Activated B cell treated with CpG ODN at 0.5 μM for 24 hours (primary cell): ENCODE data around the gene TAF1C. TPM values are rescaled to one million over a fixed set of nuclear protein-coding genes. Genes with fewer than 3 reads are reported as not detected.

Source experiments
- ATAC-seq: fragments of 200-7000 bp; cut with Tn5 transposase; one replicate; pipeline ENCODE4 v1.10.0; 2021; ENCODE audit warnings: low read depth, mild to moderate bottlenecking, moderate library complexity
- CTCF ChIA-PET: fragments of 350-600 bp; sonication (Branson Sonifier 250); formaldehyde crosslinking; loops from one replicate; lab custom pipeline; 2021; ENCODE audit warnings: antibody characterized with exemption; lab: Charles Lee
- POLR2A ChIA-PET: fragments of 350-600 bp; sonication (Branson Sonifier 250); formaldehyde crosslinking; loops from one replicate; lab custom pipeline; 2021; ENCODE audit warnings: antibody characterized with exemption; lab: Charles Lee
- DNase-seq: peaks from one replicate; pipeline ENCODE4 v3.0.0; 2022
- H3K27ac Mint-ChIP-seq: one replicate; pipeline ENCODE4 v1.8.0; 2020; ENCODE audit warnings: mixed read lengths
- H3K27me3 Mint-ChIP-seq: one replicate; pipeline ENCODE4 v1.8.0; 2021; ENCODE audit warnings: mixed read lengths
- H3K36me3 Mint-ChIP-seq: one replicate; pipeline ENCODE4 v1.8.0; 2021; ENCODE audit warnings: low read depth, mixed read lengths
- H3K4me1 Mint-ChIP-seq: one replicate; pipeline ENCODE4 v1.8.0; 2021; ENCODE audit warnings: mixed read lengths
- H3K4me3 Mint-ChIP-seq: one replicate; pipeline ENCODE4 v1.8.0; 2020; ENCODE audit warnings: mild to moderate bottlenecking, mixed read lengths
- H3K9me3 Mint-ChIP-seq: one replicate; pipeline ENCODE4 v1.8.0; 2020; ENCODE audit warnings: mixed read lengths
- CTCF ChIP-seq: fragments of 200-600 bp; IDR thresholded peaks from one replicate; pipeline ENCODE4 v1.8.0; 2022; ENCODE audit warnings: antibody characterized with exemption, mild to moderate bottlenecking
- intact Hi-C: fragments of 100-400 bp; cut with micrococcal nuclease; formaldehyde crosslinking; loops from one replicate; pipeline ENCODE4 v1.15.1; 2024
- total RNA-seq: library from RNA; stranded (reverse); gene quantifications from 2 replicates; pipeline ENCODE4 v1.2.3, GENCODE V29; 2022

TAF1C gene
- total RNA-seq, 1 donor from 2014 or later, result 85.1 TPM

GRCh38 chr16:84225571-84225970 lies 38.7 kb upstream of the TAF1C start:
- Mint-ChIP-seq H3K4me1 (no peaks in the 10 kb centered on the region), H3K27me3 (peaks cover 10% of the 10 kb centered on the region), H3K9me3 (no peaks in the 10 kb centered on the region), H3K4me3 (no peak overlapping the region), H3K36me3 (no peaks in the 10 kb centered on the region), H3K27ac (no peak overlapping the region)
- CTCF ChIA-PET, result no interaction called here
- TF ChIP-seq CTCF, result no peak
- POLR2A ChIA-PET, result no interaction called here
- ATAC-seq (no peak), DNase-seq (no peak)
- intact Hi-C loops, result no loop called here

GRCh38 chr16:84225126-84225525 lies 38.3 kb upstream of the TAF1C start:
- POLR2A ChIA-PET, result no interaction called here
- Mint-ChIP-seq H3K27ac (no peak overlapping the region), H3K4me3 (no peak overlapping the region), H3K9me3 (no peaks in the 10 kb centered on the region), H3K4me1 (no peaks in the 10 kb centered on the region), H3K27me3 (peaks cover 10% of the 10 kb centered on the region), H3K36me3 (no peaks in the 10 kb centered on the region)
- DNase-seq (no peak), ATAC-seq (no peak)
- TF ChIP-seq CTCF, result no peak
- CTCF ChIA-PET, result no interaction called here
- intact Hi-C loops, result no loop called here

GRCh38 chr16:84224554-84224953 lies 37.7 kb upstream of the TAF1C start:
- no peak overlapping the region for H3K4me3 Mint-ChIP-seq
- no peak overlapping the region for H3K27ac Mint-ChIP-seq
- peaks cover 10% of the 10 kb centered on the region for H3K27me3 Mint-ChIP-seq
- intact Hi-C loops, result no loop called here
- POLR2A ChIA-PET, result no interaction called here
- no peaks in the 10 kb centered on the region for H3K36me3 Mint-ChIP-seq
- no peak for ATAC-seq
- CTCF ChIA-PET, result no interaction called here
- H3K4me1 Mint-ChIP-seq, result no peaks in the 10 kb centered on the region
- H3K9me3 Mint-ChIP-seq, result no peaks in the 10 kb centered on the region
- no peak for TF ChIP-seq CTCF
- no peak for DNase-seq

- H3K9me3 Mint-ChIP-seq, result no peaks in the 10 kb centered on the region
- H3K36me3 Mint-ChIP-seq, result no peaks in the 10 kb centered on the region
- H3K27me3 Mint-ChIP-seq, result peaks cover 10% of the 10 kb centered on the region
- ChIA-PET CTCF (no interaction called here), POLR2A (no interaction called here)
- no peak for DNase-seq
- TF ChIP-seq CTCF, result no peak
- H3K4me1 Mint-ChIP-seq, result no peaks in the 10 kb centered on the region
- H3K4me3 Mint-ChIP-seq, result no peak overlapping the region
- intact Hi-C loops, result no loop called here
- no peak for ATAC-seq
- H3K27ac Mint-ChIP-seq, result no peak overlapping the region
Measured at GRCh38 chr16:84223456-84223855, 36.6 kb upstream of the TAF1C start.

- DNase-seq (no peak), ATAC-seq (no peak)
- intact Hi-C loops, result no loop called here
- CTCF ChIA-PET, result no interaction called here
- Mint-ChIP-seq H3K4me3 (no peak overlapping the region), H3K27me3 (peaks cover 4% of the 10 kb centered on the region), H3K36me3 (no peaks in the 10 kb centered on the region), H3K4me1 (no peaks in the 10 kb centered on the region), H3K9me3 (no peaks in the 10 kb centered on the region), H3K27ac (no peak overlapping the region)
- TF ChIP-seq CTCF, result no peak
- POLR2A ChIA-PET, result no interaction called here
Measured at GRCh38 chr16:84220851-84221250, 34.0 kb upstream of the TAF1C start.
